GM23248 (cell line): ENCODE measurements around the gene AFG3L2.
"Not testable (repeated sequence)": the region's sequence is repeated elsewhere in the genome, so short reads cannot be mapped to it uniquely, and the experiment has no call there.

ENCODE experiments used
- EZH2 ChIP-seq: fragments of 200-600 bp; sonication (generic); IDR thresholded peaks from 2 replicates; pipeline ENCODE4 v1.6.1; 2018; ENCODE audit warnings: antibody characterized with exemption, mild to moderate bottlenecking; ENCODE audit not compliant: insufficient read depth, poor library complexity, severe bottlenecking
- EZH2phosphoT487 ChIP-seq: fragments of 200-600 bp; sonication (generic); IDR thresholded peaks from 2 replicates; pipeline ENCODE4 v1.6.1; 2018; ENCODE audit warnings: antibody characterized with exemption, moderate library complexity, mild to moderate bottlenecking, low read depth; ENCODE audit not compliant: insufficient read depth

DNA sequence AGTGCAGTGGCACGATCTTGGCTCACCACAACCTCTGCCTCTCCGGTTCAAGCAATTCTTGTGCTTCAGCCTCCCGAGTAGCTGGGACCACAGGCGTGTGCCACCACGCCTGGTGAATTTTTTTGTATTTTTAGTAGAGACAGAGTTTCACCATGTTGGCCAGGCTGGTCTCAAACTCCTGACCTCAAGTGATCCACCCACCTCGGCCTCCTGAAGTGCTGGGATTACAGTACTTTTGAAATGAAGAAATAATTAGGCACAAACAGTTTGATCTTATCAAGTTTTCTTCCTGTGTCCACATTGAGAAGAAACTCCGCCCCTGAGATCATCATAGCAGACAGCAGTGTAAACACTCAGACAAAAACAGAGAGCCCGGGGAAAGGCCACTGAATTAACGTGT lies 33.7 kb upstream of the AFG3L2 start:
- not testable (repeated sequence) for TF ChIP-seq EZH2, EZH2phosphoT487
